Kidney glomerular epithelial cell (primary cell): ENCODE measurements around the gene YPEL2.

Experiments
- DNase-seq: peaks from one replicate; lab custom pipeline; 2025; lab: John Stamatoyannopoulos, UW

Gene YPEL2

DNA sequence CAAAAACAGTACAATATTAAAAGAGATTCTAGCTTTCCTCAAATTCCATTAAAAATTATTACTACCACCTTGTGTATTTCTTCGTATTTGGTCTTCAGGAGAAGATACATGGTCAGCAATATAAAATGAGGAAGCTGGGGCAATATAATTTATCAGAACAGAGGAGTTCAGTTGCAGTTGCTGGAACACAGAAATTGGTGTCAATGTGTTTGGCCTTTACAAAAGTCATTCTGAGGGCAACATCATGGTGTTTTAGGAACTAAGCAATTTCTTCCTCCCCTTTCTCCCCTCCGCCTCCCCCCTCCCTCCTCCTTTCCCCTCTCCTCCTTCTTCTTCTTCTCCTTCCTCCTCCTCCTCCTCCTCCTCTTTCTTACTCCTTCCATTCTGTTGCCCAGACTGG lies 102.1 kb downstream of the YPEL2 start:
- no peak for DNase-seq

GRCh38 chr17:59434429-59434828 lies 103.0 kb downstream of the YPEL2 start:
- DNase-seq = no peak

DNA sequence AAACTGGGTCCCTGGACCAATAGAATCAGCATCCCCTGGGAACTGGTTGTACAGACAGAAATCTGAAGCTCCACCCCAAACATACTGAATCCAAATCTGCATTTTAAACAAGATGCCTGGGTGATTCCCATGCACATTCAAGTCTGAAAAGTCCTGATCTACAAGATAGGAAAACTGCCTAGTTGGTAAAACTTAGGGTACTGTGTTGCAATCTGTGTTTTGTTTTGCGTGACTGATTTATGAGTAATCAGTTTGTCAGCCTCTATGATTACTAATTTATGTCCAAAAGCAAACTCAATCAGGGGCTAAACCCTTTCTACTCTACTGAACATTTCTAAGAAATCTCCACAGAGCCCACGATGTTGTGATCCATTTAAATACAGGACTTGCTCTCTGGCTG lies 103.8 kb downstream of the YPEL2 start:
- peak; percentile 88 for DNase-seq

GRCh38 chr17:59436900-59437299 lies 105.4 kb downstream of the YPEL2 start:
- DNase-seq = no peak

DNA sequence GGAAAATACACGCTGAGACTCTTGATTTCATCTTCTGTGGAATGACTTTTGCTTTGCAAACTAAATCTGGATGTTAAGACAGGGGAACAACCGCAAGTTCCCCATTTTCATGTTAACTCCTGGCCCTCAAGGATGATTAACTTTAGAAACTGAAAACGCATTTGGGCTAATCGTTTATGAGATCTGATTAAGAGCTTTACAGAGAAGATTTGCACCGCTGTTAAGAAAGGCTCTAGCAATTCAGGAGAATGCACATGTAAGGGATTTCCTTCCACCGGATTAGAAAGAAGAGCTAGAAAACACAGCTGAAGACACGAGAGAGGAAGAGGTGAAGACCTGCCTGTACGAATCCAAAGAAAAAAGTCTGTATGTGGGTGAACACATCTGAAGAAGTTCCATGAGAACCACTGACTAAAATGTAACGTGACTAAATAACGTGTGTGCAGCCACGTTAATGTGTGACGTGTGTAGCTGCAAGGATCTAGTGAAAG lies 106.4 kb downstream of the YPEL2 start:
- no peak for DNase-seq

GRCh38 chr17:59439262-59439661 lies 107.8 kb downstream of the YPEL2 start:
- DNase-seq = peak; percentile 39

DNA sequence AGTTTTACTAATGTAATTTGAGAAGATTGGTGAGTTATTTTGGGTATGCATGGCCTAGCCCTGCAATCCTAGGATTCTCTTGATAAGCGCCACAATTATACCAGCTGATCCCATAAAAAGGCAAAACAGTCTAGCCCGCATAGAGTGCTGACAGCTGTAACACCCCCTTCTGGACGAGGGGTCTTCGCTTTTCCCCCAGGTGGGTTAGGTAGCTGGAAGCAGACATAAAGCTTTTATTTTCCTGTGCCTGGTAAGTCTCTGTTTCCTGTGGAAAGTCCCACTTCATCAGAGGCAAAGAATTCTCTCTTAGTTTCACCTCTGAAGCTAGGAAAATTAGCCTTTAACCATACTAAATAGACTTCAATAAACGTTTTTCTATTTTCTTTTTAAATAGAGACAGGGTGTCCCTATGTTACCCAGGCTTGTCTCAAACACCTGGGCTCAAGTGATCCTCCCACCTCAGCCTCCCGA lies 108.3 kb downstream of the YPEL2 start:
- peak; percentile 11 for DNase-seq

DNA sequence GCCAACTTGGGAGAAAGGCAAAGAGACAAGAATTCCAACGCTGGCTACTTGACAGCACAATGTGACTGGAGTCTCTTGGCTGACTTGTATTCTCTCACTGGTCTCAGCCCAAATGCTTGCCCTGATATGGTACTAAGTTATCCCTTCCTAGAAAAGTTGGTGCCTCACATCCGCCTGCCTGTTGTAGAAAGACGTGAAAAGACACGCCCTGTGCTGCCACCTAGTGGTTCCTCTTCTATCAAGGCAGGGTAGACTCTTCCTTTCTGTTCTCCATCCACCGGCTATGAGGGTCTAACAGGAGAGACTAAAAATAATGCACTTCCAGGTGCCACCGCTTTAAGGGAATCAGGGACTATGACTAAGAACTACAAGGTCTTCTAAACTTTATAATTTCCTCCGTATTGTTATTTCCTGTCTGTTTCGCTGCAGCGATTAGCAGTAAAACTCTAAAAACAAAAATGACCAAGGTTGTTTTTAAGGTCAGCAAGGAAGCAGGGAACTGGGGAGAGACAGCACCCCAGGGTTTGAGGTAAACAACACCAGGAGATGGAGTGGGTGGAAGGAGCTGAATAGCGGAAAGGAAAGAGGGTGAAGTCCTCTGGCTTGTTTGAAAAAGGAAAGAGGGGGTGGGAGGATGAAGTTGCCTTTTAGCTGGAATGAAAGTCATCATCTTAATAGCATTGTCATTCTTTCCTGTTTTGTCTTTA lies 109.5 kb downstream of the YPEL2 start:
- DNase-seq = peak; percentile 88

DNA sequence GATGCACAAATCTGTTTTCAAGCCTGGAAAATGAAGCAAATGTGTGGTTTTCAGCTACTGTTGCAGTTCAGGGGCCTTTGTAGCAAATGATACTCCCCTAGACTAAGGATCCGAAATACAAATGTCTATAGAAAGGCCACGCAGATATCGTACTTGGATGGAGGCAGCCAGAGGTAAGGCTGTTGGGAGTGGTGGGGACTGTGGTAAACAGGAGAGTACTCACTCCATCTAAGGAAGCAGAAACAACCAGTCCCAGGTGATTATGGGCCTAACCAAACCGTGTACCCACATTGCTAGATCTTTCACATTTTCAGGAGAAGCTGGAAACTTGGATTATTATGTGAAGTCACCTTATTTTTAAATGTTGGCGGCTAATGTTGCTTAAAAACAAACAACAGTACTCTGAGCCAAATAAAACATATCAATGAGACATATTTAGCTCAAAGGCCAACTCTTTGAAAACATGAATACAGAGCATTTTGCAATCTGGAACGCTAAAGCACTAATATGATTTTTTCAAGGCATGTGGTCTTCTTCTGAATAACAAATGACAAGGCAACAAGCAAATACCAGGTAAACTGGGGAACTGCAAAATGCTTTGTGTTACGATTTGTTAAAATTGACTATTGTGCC lies 110.1 kb downstream of the YPEL2 start:
- DNase-seq = no peak

- no peak for DNase-seq
Observed at GRCh38 chr17:59443106-59443505, 111.7 kb downstream of the YPEL2 start.
